ENCODE measurements around the gene TFB2M.
A peak's percentile ranks its signal among the peaks of the same experiment; 100 is the strongest.

TFB2M gene

GRCh38 chr1:246512635-246513034, 53.4 kb downstream of the TFB2M start:
- no peak for DNase-seq (ENCODE audit: low spot score)

GRCh38 chr1:246512230-246512629, 53.8 kb downstream of the TFB2M start:
- no peak for DNase-seq (ENCODE audit: low spot score)

GRCh38 chr1:246511203-246511602, 54.9 kb downstream of the TFB2M start:
- no peak for DNase-seq (ENCODE audit: low spot score)

DNA sequence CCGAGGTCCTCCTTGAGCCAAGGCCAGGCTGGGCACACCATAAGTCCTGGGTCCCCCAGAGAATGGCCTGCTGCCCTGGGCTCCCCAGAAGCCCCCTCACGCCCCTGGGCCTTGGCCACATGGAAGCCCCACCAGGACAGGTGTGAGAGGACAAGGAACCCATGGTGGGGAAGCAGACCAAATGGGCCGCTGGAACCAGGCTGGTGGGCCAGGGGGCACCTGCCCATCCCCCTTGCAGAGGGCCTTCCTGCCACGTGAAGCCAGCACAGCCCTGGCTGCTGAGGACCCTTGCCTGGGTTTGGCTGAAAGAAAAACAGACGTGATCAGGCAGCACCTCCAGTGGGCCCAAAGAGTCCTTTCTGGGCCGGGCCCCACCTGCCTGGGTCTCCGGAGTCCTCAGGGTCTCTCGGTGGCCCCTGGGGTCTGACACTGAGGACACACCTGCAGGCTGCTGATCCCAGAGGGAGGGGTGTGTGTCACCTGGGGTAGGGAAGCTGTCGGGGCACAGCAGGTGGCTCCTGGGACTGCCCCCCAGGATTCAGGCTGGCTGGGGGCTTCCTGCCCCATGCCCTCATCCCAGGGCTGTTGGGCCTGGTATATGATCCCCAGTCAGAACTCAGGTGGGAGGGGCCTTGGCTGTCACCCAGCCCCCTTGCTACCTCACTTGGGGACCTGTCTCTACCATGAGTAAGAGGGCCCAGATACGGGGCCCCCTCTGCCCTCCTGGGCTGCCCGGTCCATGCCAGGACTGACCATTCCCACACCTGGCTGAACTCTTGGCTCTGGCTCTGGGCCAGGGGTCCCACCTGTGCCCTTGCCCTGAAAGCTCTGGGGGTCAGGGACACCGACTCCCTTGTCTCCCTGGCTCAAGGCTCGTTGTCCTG, 55.7 kb downstream of the TFB2M start:
- no peak for DNase-seq (ENCODE audit: low spot score)

DNA sequence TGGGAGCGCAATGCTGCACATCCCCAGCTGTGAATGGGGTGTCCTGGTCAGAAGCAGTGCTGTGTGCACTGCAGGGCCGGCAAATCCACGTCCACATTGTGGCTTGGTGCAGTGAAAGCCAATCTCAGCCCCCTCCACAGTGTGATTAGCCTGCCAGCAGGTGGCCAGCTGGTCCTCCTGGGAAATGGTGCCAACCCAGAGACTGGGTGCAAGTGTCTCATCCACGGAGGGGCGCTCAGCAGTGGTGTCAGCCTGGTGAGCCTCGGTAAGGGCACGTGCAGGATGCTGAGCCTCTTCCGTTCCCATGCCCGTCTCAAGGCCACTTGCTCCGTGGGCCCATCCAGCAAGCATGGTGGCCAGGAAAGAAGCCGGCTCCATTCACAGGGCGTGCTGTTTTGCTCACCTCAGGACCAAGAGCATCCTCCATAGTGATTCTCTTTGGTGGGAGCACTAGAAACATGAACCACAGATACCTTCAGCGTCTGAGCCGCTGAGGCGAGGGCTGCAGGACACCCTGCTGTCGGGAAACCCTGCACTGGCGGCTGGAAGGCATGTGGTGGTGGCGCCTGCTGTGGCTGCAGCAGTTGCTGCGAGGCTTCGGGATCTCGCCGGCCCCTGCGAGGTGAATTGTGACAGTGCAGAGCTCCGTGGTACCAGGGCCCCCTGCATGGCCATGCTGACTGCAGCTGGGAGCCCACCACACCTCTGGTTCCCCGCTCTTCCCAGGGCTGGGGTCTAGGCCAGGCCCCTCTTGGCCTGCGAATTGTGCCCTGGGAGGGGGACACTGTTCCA, 57.0 kb downstream of the TFB2M start:
- no peak for DNase-seq (ENCODE audit: low spot score)

- peak; percentile 87 for DNase-seq (ENCODE audit: low spot score)
Measured at GRCh38 chr1:246506674-246507481, 59.2 kb downstream of the TFB2M start, which contains the start of gene SMYD3. SMYD3 (minus strand) TSS chr1:246507279.

DNA sequence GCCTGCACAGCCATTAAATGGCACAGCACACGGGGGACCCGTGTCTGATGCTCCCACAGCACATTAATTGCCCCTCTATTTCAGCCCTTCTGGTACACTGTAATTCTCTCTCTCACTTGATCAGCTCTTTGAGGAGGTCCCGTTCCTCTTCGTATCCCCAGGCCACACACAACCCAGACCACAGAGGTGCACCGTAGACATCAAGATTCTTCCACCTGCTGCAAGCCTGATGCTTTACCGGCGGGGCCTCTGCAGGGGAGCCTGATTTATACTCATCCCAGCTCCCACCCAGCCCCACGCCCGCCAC, 59.7 kb downstream of the TFB2M start:
- DNase-seq (ENCODE audit: low spot score): no peak

GRCh38 chr1:246503341-246503740, 62.7 kb downstream of the TFB2M start:
- no peak for DNase-seq (ENCODE audit: low spot score)

DNA sequence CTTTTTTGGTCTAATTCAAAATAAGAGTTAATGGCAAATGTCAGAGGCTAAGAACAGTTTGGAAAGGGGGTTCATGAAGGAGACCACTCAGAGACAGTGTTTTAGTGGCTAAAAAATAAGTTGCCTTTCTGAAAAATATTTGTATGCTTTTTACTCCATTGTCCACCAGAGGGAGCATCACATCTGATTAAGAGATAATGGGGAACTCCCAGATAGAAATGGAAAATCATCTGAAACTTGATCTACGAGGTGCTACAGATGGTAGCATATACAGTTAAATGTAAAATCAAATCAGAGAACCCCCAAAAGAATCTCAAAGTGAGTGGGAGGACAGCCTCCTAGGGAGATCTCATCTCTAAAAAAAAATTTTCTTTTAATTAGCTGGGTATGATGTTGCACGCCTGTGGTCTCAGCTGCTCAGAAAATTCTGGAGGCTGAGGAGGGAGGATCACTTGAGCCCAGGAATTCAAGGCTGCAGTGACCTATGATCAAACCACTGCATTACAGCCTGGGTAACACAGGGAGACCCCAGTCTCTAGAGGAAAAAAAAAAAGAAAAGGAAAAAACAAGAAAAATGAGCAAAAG, 68.6 kb downstream of the TFB2M start:
- peak; percentile 69 for DNase-seq (ENCODE audit: low spot score)

GRCh38 chr1:246492611-246493245, 73.3 kb downstream of the TFB2M start:
- peak; percentile 41 for DNase-seq (ENCODE audit: low spot score)

DNA sequence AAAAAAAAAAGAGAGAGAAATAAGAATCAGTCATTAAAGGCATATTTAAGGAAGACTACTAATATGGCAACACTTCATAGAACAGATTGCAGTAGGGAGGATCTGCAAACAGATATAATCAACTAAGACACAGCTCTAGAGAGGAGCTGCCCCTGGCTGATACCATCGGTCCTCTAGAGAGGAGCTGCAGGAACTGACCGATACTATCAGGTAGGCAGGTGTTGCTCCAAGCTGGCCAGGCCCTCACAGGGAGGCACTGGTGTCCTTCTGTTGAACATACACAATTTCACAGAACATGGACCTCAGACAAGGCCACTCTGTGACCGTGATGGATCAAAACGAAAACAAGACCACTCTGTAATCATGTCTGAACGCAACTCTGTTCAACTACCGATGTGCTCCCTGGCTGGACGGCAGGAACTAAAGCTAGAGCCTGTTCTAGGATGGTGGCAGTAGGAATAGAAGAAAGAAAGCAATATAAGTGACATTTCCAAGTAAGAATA, 74.5 kb downstream of the TFB2M start:
- DNase-seq (ENCODE audit: low spot score): no peak

Data from activated CD4-positive, alpha-beta T cell treated with anti-CD3 and anti-CD28 coated beads, Interleukin-2, Interleukin-4, amounts not matched to agents 100 ng/mL and 50 ng/mL, durations not matched to agents 16 hours and 8 hours (primary cell).